ENCODE results near the gene PLXND1. TPM values are rescaled to one million over a fixed set of nuclear protein-coding genes. Genes with fewer than 3 reads are reported as not detected.
A peak's percentile ranks its signal among the peaks of the same experiment; 100 is the strongest.

The PLXND1 gene
- total RNA-seq, 4 donors from 2014 or later = 155 to 300 (median 197) TPM

- Histone ChIP-seq H3K27me3 (no peaks in the 10 kb centered on the region), H3K4me1 (peaks cover 0 to 80% (median 67%) of the 10 kb centered on the region in 4 donors)
Observed at GRCh38 chr3:129603561-129603942, 2.9 kb downstream of the PLXND1 start.

GRCh38 chr3:129602730-129603560 lies 3.5 kb downstream of the PLXND1 start:
- H3K4me1 ChIP-seq = peaks cover 0 to 80% (median 67%) of the 10 kb centered on the region in 4 donors
- peak overlapping the region; percentile 21 to 97 (median 82) for H3K27ac ChIP-seq
- WGBS, 2 donors = 40% methylated on average over 11 to 12 of the region's 15 CpGs
- H3K27me3 ChIP-seq = no peaks in the 10 kb centered on the region
- H3K9me3 ChIP-seq = no peaks in the 10 kb centered on the region
- H3K36me3 ChIP-seq = no peaks in the 10 kb centered on the region
- DNase-seq (ENCODE audit: low spot score in 2 of 2) = peak; percentile 68 to 75
- H3K4me3 ChIP-seq = peak overlapping the region in 3 of 4 donors; percentile 56 to 84 (median 79)
- TF ChIP-seq CTCF (IDR thresholded peaks at IDR 0.05) = no peak
- peak in 1 of 2 donors; percentile 16 for TF ChIP-seq POLR2A (IDR thresholded peaks at IDR 0.05)
- peak in 1 of 2 donors; percentile 61 for TF ChIP-seq EP300 (IDR thresholded peaks at IDR 0.05)

More at GRCh38 chr3:129603561-129603942, 2.9 kb downstream of the PLXND1 start:
- H3K4me3 ChIP-seq = peak overlapping the region in 3 of 4 donors; percentile 56 to 84 (median 79)
- no peaks in the 10 kb centered on the region for H3K36me3 ChIP-seq
- no peak for DNase-seq (ENCODE audit: low spot score in 2 of 2)
- no peaks in the 10 kb centered on the region for H3K9me3 ChIP-seq
- 9 to 30% methylated on average over 3 to 7 of the region's 7 CpGs for WGBS, 2 donors
- peak overlapping the region; percentile 21 to 97 (median 82) for H3K27ac ChIP-seq
- peak in 1 of 2 donors; percentile 40 for TF ChIP-seq EP300 (IDR thresholded peaks at IDR 0.05)
- no peak for TF ChIP-seq POLR2A (IDR thresholded peaks at IDR 0.05)
- no peak for TF ChIP-seq CTCF (IDR thresholded peaks at IDR 0.05)

DNA sequence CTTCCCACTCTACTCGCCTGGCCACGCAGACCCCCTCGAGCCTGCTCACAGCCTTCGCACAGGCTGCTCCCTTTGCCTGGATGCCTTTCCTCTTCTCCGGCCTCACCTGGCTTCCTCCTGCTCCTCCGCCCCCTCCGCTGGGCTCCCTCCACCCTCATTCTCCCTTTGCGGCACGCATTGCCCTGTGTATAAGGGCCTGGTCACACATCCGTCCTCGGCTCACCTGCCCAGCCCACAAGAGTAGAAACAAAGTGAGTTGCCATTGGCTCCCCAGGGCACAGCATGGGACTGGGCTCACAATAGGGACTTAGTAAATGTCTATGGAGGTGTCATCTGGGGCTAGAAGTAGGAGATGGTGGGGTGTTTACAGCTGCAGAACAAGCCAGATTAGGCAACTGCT lies 4.2 kb downstream of the PLXND1 start:
- Histone ChIP-seq H3K36me3 (no peaks in the 10 kb centered on the region), H3K4me3 (peak overlapping the region in 2 of 4 donors; percentile 56 to 84), H3K9me3 (no peaks in the 10 kb centered on the region), H3K27ac (peak overlapping the region; percentile 21 to 97 (median 82)), H3K4me1 (peaks cover 0 to 80% (median 67%) of the 10 kb centered on the region in 4 donors), H3K27me3 (no peaks in the 10 kb centered on the region)
- DNase-seq (ENCODE audit: low spot score in 2 of 2) = no peak
- 72 to 77% methylated on average over 11 of the region's 11 CpGs for WGBS, 2 donors
- TF ChIP-seq EP300 (IDR thresholded peaks at IDR 0.05) (no peak), POLR2A (IDR thresholded peaks at IDR 0.05) (no peak), CTCF (IDR thresholded peaks at IDR 0.05) (no peak)

DNA sequence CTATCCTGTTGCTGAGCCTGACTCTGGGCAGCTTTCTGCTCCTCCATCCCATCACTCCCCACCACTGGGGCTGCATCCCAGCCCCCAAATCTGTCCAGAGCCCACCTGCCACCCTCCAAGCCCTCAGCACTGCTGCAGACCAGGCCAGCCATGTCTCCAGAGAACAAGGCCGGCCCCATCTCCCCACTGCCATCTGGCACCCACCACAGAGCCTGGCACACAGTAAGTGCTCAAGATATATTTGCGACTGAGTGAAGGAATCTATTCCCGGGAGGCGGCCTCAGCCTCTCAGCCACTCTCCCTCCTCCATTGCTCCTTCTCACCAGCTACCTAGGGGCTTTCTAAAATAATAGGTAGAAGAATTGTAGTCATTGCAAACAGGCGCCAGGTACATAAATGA lies 4.8 kb downstream of the PLXND1 start:
- WGBS, 2 donors = 71 to 72% methylated on average over 5 of the region's 5 CpGs
- no peak for TF ChIP-seq EP300 (IDR thresholded peaks at IDR 0.05)
- no peak for TF ChIP-seq POLR2A (IDR thresholded peaks at IDR 0.05)
- no peak for TF ChIP-seq CTCF (IDR thresholded peaks at IDR 0.05)
- Histone ChIP-seq H3K27me3 (no peaks in the 10 kb centered on the region), H3K4me3 (peak overlapping the region in 1 of 4 donors; percentile 84), H3K27ac (peak overlapping the region in 3 of 4 donors; percentile 10 to 97 (median 89)), H3K9me3 (no peaks in the 10 kb centered on the region), H3K36me3 (no peaks in the 10 kb centered on the region), H3K4me1 (peaks cover 0 to 83% (median 70%) of the 10 kb centered on the region in 4 donors)
- DNase-seq (ENCODE audit: low spot score in 2 of 2) = no peak

DNA sequence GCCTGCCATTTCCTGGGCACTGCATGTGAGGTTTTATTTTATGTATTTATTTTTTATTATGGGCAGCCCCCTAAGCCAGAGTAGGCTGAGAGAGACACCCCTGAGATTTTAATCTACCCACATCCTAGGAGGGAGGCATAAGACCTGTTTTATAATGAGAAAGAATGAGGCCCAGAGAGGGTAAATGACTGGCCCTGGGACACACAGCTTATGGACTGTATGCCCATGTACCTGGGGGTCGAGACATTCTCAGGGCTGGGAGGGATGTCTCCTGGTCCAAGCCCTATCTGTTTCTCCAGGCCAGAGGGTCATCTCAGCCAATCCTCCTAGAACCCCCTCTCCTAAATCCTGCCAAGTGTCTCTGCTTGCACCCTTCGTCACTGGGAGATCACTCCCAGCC lies 6.1 kb downstream of the PLXND1 start:
- Histone ChIP-seq H3K4me1 (peaks cover 0 to 97% (median 78%) of the 10 kb centered on the region in 4 donors), H3K27ac (peak overlapping the region; percentile 18 to 97 (median 83)), H3K9me3 (no peaks in the 10 kb centered on the region), H3K4me3 (no peak overlapping the region), H3K27me3 (no peaks in the 10 kb centered on the region), H3K36me3 (no peaks in the 10 kb centered on the region)
- TF ChIP-seq POLR2A (IDR thresholded peaks at IDR 0.05) = no peak
- TF ChIP-seq CTCF (IDR thresholded peaks at IDR 0.05) = no peak
- TF ChIP-seq EP300 (IDR thresholded peaks at IDR 0.05) = no peak
- DNase-seq (ENCODE audit: low spot score in 2 of 2) = no peak
- WGBS, 2 donors = 77 to 84% methylated on average over 2 of the region's 2 CpGs

Data from tibial nerve (tissue), 4 donors.